ENCODE results near the gene ZNF106.

ZNF106 gene

GRCh38 chr15:42404461-42405235, 86.3 kb downstream of the ZNF106 start:
- DNase-seq, result no peak

- no peak for DNase-seq
These were observed 87.6 kb downstream of the ZNF106 start for GRCh38 chr15:42403389-42403788.

- DNase-seq, result no peak
These were observed 88.3 kb downstream of the ZNF106 start for GRCh38 chr15:42402455-42403205.

- DNase-seq, result peak; percentile 81
These were observed 89.1 kb downstream of the ZNF106 start for GRCh38 chr15:42401544-42402454.

- no peak for DNase-seq
These were observed 95.1 kb downstream of the ZNF106 start for GRCh38 chr15:42395838-42396237.

- DNase-seq, result no peak
These were observed 96.8 kb downstream of the ZNF106 start for GRCh38 chr15:42394106-42394505.

GRCh38 chr15:42392309-42393024, 98.5 kb downstream of the ZNF106 start:
- no peak for DNase-seq

GRCh38 chr15:42387603-42388002, 103.3 kb downstream of the ZNF106 start:
- no peak for DNase-seq

- DNase-seq, result no peak
These were observed 104.8 kb downstream of the ZNF106 start for GRCh38 chr15:42385980-42386700.

- DNase-seq, result no peak
These were observed 105.5 kb downstream of the ZNF106 start for GRCh38 chr15:42385206-42385979.

GRCh38 chr15:42384597-42384996, 106.3 kb downstream of the ZNF106 start:
- no peak for DNase-seq

GRCh38 chr15:42378011-42378410, 112.9 kb downstream of the ZNF106 start:
- DNase-seq, result no peak

- DNase-seq, result no peak
These were observed 115.0 kb downstream of the ZNF106 start for GRCh38 chr15:42375941-42376340.

GRCh38 chr15:42375252-42375651, 115.7 kb downstream of the ZNF106 start:
- DNase-seq, result no peak

GRCh38 chr15:42374810-42375209, 116.1 kb downstream of the ZNF106 start:
- DNase-seq, result no peak

- no peak for DNase-seq
These were observed 117.0 kb downstream of the ZNF106 start for GRCh38 chr15:42373936-42374335.

- no peak for DNase-seq
These were observed 117.7 kb downstream of the ZNF106 start for GRCh38 chr15:42373274-42373673.

- peak; percentile 14 for DNase-seq
These were observed 119.8 kb downstream of the ZNF106 start for GRCh38 chr15:42371096-42371495.

- DNase-seq, result no peak
These were observed 122.8 kb downstream of the ZNF106 start for GRCh38 chr15:42368096-42368495.

- DNase-seq, result no peak
These were observed 123.9 kb downstream of the ZNF106 start for GRCh38 chr15:42367041-42367440.

GRCh38 chr15:42365921-42366550, 124.9 kb downstream of the ZNF106 start:
- no peak for DNase-seq

Measured in NK-92 treated with Interleukin-12 subunit alpha and Interleukin-12 subunit beta, amount 100 ng/mL, for 24 hours (cell line).